Activated CD8-positive, alpha-beta T cell treated with anti-CD3 and anti-CD28 coated beads for 36 hours (primary cell): ENCODE data around the gene SEC61G. TPM values are rescaled to one million over a fixed set of nuclear protein-coding genes. Genes with fewer than 3 reads are reported as not detected.
A peak's percentile ranks its signal among the peaks of the same experiment; 100 is the strongest.

Experiments used
- ATAC-seq: fragments of 200-7000 bp; cut with Tn5 transposase; one replicate; pipeline ENCODE4 v1.10.0; 2021; ENCODE audit warnings: mild to moderate bottlenecking, moderate library complexity
- CTCF ChIA-PET: fragments of 350-600 bp; sonication (Branson Sonifier 250); formaldehyde crosslinking; loops from one replicate; lab custom pipeline; 2021; ENCODE audit warnings: antibody characterized with exemption; lab: Charles Lee
- POLR2A ChIA-PET: fragments of 350-600 bp; sonication (Branson Sonifier 250); formaldehyde crosslinking; loops from one replicate; lab custom pipeline; 2021; ENCODE audit warnings: antibody characterized with exemption; lab: Charles Lee
- DNase-seq: peaks from one replicate; pipeline ENCODE4 v3.0.0-alpha.2; 2020
- H3K27ac Mint-ChIP-seq: one replicate; pipeline ENCODE4 v1.8.0; 2021; ENCODE audit warnings: mild to moderate bottlenecking, mixed read lengths
- H3K27me3 Mint-ChIP-seq: one replicate; pipeline ENCODE4 v1.8.0; 2021; ENCODE audit warnings: mixed read lengths
- H3K36me3 Mint-ChIP-seq: one replicate; pipeline ENCODE4 v1.8.0; 2021; ENCODE audit warnings: low read depth, mixed read lengths
- H3K4me1 Mint-ChIP-seq: one replicate; pipeline ENCODE4 v1.8.0; 2021; ENCODE audit warnings: low read depth, mixed read lengths
- H3K4me3 Mint-ChIP-seq: one replicate; pipeline ENCODE4 v1.8.0; 2021; ENCODE audit warnings: mild to moderate bottlenecking, moderate library complexity, mixed read lengths
- H3K9me3 Mint-ChIP-seq: one replicate; pipeline ENCODE4 v1.8.0; 2021; ENCODE audit warnings: mixed read lengths
- CTCF ChIP-seq: fragments of 200-600 bp; IDR thresholded peaks from one replicate; pipeline ENCODE4 v1.8.0; 2022; ENCODE audit warnings: antibody characterized with exemption, mild to moderate bottlenecking
- intact Hi-C: fragments of 100-400 bp; cut with micrococcal nuclease; formaldehyde crosslinking; loops from one replicate; pipeline ENCODE4 v1.10.0; 2022
- total RNA-seq, 2 experiments: library from RNA; stranded (reverse); gene quantifications; one replicate each; pipeline ENCODE4 v1.2.3, GENCODE V29; 2021

Gene SEC61G
- total RNA-seq, result 100 to 1,000 TPM; 162 to 172 TPM

DNA sequence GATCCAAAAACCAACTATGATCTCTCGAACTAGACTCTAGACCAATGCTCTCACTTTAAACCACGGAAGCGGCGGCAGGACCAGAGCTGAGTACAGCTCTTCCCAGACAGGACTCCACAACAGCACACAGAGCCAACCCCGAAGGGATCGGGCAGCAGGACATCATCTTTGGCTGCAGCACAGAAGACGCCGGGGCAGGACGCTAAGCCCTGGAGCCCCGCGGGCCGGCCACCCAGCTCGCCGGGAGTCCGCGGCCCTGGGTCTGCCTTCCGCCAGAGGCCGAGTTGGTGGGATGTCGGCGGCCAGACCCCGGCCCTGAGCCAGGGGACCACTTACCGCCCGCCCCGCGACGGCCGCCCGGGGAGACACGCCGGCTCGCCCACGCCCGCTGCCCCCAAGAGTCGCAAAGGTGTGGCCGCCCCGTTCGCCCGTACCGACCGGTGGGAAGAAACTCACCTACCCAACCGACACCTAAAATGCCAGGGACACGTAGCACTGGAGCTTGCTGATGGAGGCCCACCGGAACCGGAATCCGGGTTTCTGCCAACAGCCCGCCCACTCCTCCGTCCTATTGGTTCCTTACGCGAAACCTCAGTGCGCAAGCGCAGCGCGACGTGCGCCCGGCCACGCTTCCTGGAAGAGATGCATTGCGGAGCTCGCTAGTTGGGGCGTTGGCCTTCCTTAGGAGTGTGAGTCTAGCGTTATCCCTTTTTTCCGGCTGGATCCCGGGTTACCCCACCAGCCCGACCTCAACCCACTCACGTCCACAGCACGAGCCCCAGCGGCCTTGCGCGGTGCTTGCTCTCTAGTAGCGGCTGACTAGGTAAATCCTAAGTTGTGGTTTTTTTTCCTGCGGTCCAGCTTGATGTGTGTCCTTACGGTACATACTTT lies at the start of gene SEC61G:
Gene SEC61G (minus strand): TSS at position 510 of the 891 bp plus-strand sequence. CDS start 1,623 bp downstream, outside the sequence.
- ChIA-PET POLR2A (interaction anchor here (0.6 to 1.7 kb wide), 8 partner anchors 9 to 735 kb away, joined by 3 to 6 read pairs (median 4); no protein-coding TSS in a partner anchor), CTCF (interaction anchor here (1.5 to 4.5 kb wide), 3 partner anchors 11 to 496 kb away, joined by 4 to 35 read pairs (median 31); no protein-coding TSS in a partner anchor)
- H3K4me3 Mint-ChIP-seq, result peak within 1 kb of the TSS; percentile 100
- no peak for TF ChIP-seq CTCF
- peak; percentile 97 for DNase-seq
- H3K36me3 Mint-ChIP-seq, result peaks cover 36% of the 10 kb centered on the region
- no peaks in the 10 kb centered on the region for H3K27me3 Mint-ChIP-seq
- H3K4me1 Mint-ChIP-seq, result peaks cover 25% of the 10 kb centered on the region
- H3K27ac Mint-ChIP-seq, result peak within 1 kb of the TSS; percentile 96
- intact Hi-C loops, result no loop called here
- peak; percentile 94 for ATAC-seq
- H3K9me3 Mint-ChIP-seq, result no peaks in the 10 kb centered on the region

- no peak overlapping the region for H3K4me3 Mint-ChIP-seq
- no peak overlapping the region for H3K27ac Mint-ChIP-seq
- H3K4me1 Mint-ChIP-seq, result no peaks in the 10 kb centered on the region
- intact Hi-C loops, result no loop called here
- H3K27me3 Mint-ChIP-seq, result peaks cover 8% of the 10 kb centered on the region
- H3K9me3 Mint-ChIP-seq, result no peaks in the 10 kb centered on the region
- ATAC-seq (no peak), DNase-seq (peak; percentile 3)
- H3K36me3 Mint-ChIP-seq, result no peaks in the 10 kb centered on the region
- no peak for TF ChIP-seq CTCF
- ChIA-PET POLR2A (no interaction called here), CTCF (interaction anchor here (1.0 to 1.3 kb wide), 2 partner anchors 29 to 452 kb away, joined by 3 to 5 read pairs; no protein-coding TSS in a partner anchor)
These were observed 43.8 kb upstream of the SEC61G start for GRCh38 chr7:54802841-54803240.

DNA sequence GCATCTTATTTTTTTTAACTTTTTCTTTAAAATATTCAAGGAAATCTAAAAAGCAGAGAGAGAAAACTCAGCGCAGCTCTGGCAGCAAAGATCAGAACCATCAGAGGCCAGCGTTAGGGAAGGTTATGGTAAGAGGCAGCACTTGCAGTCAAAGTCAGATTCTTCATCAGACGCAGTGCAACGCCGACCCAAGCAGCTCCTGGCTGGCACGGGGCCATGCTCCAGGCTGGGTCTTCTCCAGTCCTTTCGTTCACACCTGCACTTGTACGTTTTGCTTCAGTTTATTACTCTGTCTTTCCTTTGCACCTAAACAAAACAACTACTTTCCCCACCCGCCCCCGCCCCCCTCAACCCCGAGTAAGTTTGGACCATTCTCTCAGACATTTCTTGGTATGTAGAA lies 43.1 kb upstream of the SEC61G start:
- ChIA-PET CTCF (no interaction called here), POLR2A (no interaction called here)
- ATAC-seq (no peak), DNase-seq (no peak)
- no peak for TF ChIP-seq CTCF
- Mint-ChIP-seq H3K27me3 (peaks cover 8% of the 10 kb centered on the region), H3K4me3 (no peak overlapping the region), H3K27ac (no peak overlapping the region), H3K4me1 (no peaks in the 10 kb centered on the region), H3K36me3 (no peaks in the 10 kb centered on the region), H3K9me3 (no peaks in the 10 kb centered on the region)
- intact Hi-C loops, result no loop called here

DNA sequence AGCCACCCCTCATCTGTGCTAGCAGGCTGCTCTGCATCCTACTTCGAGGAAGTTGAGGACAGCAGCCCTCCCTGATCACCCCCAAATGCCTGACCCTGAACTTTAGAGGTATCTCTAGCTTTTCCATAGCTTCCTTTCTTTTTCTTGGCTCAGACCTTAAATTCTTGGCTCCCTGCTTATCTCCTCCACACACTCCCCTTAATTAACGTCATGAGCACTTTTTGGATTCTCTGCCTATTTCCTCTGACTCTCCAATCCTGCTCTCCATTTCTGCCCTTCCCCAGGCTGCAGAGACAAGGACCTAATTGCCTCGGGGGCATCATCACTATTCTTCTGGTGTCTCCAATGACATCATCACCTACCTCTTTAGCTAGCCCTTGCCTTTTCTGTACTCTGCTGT lies 40.8 kb upstream of the SEC61G start:
- TF ChIP-seq CTCF, result no peak
- DNase-seq (no peak), ATAC-seq (no peak)
- ChIA-PET POLR2A (interaction anchor here (1.4 kb wide), 1 partner anchor 11 kb away, joined by 3 read pairs; no protein-coding TSS in a partner anchor), CTCF (no interaction called here)
- H3K4me3 Mint-ChIP-seq, result no peak overlapping the region
- intact Hi-C loops, result no loop called here
- no peak overlapping the region for H3K27ac Mint-ChIP-seq
- no peaks in the 10 kb centered on the region for H3K9me3 Mint-ChIP-seq
- H3K4me1 Mint-ChIP-seq, result no peaks in the 10 kb centered on the region
- H3K27me3 Mint-ChIP-seq, result peaks cover 8% of the 10 kb centered on the region
- H3K36me3 Mint-ChIP-seq, result no peaks in the 10 kb centered on the region

GRCh38 chr7:54798530-54798929 lies 39.5 kb upstream of the SEC61G start:
- Mint-ChIP-seq H3K27me3 (peaks cover 8% of the 10 kb centered on the region), H3K9me3 (no peaks in the 10 kb centered on the region), H3K4me1 (no peaks in the 10 kb centered on the region), H3K4me3 (no peak overlapping the region), H3K27ac (no peak overlapping the region), H3K36me3 (no peaks in the 10 kb centered on the region)
- TF ChIP-seq CTCF, result no peak
- POLR2A ChIA-PET, result no interaction called here
- ATAC-seq, result no peak
- intact Hi-C loops, result no loop called here
- CTCF ChIA-PET, result interaction anchor here (0.7 kb wide), 1 partner anchor 457 kb away, joined by 3 read pairs; no protein-coding TSS in a partner anchor
- no peak for DNase-seq
